ENCODE measurements around the gene DLG2.
A peak's percentile ranks its signal among the peaks of the same experiment; 100 is the strongest.

Gene DLG2

DNA sequence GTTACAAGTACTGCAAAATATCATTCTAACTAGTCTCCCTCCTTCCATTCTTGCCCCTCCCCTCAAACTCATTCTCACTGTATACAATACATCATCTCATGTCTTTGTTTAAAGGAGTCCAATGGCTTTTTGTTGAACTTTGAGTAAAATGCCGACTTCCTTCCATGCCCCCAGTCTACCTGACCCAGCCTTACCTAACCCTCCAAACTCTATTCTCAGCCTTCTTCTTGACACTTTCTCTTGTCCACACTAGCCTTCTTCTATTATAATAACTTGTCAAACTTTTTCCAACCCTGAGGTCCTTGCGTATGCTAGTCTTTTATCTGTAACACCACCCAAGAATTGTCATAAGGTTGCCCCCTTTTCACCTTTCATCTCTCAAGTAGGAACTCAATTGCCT lies 1329.6 kb downstream of the DLG2 start:
- no peak for DNase-seq

DNA sequence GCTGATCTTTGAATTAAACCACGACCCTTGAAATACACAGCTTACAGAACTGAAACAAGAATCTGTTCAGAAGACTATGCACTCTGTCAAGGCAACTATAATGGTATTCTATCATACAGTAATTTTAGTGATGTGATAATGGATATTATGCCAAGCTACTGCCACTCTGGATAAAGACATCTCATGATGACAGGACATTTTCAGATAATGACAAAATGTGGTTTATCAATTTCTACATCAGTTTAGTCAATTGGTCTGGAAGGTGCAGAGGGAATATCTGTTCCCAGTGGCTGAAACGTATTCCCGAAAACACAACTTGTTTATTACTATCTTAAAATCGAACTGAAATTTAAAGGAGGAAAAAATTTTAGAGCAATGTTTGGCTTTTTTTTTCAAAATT lies 1331.3 kb downstream of the DLG2 start:
- no peak for DNase-seq

DNA sequence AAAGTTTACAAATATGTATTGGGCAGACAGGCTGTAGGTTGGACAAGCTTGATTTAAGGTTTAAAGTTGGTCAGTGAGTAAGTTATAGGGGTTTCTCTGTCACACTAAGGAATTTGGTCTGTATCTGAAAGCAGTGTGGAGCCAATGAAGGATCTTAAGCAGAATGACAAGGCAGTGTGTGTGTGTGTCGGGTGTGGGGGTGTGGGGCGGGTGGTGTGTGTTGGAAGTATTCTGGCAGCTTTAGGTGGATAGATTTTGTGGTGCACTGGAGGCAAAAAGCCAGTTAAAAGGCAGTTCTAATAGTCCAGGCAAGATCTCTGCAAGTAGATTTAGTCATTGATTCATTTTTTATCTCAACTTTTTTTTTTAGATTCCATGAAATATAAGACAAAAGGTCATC lies 1334.2 kb downstream of the DLG2 start:
- no peak for DNase-seq

DNA sequence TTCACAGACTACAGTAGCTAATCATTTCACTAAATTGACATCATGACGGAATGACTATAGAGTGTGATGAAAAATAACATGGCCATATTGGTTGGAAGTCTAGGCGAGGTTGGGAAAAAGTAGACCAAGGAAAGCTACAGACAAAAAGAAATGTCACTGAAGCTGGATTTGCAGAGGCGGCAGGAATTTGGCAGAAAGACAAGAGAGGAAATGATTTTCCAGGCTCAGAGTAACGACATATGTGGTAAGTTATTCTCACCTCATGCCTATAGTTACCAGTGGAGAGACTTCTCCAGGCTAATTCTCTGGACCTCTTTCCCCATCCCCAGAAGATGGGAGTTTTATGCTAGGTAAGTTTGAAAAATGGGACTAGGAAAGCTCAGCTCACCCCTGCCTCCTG lies 1335.1 kb downstream of the DLG2 start:
- no peak for DNase-seq

DNA sequence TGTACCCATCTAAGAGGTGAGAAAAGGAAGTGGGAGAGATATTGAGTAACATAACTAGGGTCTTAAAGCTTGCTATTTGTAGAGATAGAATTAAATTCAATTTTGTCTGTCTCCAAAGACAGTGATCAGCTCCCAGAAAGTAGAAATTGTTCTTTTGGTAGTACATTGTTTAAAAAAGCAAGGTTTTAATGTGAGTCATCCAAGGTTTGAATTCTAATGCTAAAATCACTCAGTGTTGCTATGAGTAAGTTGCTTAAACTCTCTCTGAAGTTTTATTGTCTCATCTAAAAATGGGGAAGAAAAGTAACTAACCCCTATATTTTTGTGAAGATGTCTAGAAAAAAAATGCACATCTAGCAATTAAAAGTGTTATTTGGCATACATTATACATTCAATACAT lies 1336.5 kb downstream of the DLG2 start:
- DNase-seq, result no peak

DNA sequence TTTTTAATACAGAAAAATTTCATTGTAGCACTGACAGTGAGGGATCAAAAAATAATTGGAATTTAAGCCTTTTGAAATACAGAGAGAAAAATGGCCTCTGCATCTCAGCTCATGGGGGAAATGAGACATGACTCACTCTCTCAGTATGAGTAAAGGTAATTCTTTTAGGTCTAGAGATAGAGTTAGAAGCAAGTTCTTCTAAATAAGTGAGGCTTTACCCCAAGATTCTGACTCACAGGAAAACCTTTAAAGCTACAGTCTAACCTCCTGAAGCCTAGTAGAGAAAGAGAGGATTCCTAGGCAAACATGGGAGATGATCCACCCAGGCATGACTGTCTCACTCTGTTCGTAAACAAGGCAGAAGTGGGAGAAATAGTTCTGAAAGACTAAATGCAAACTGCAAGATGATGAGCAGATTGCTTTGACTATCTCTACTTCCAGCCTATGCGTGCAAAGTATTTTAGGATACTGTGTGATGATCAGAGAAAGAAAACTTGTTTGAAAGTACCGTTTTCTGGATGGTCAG lies 1337.7 kb downstream of the DLG2 start:
- DNase-seq, result no peak

DNA sequence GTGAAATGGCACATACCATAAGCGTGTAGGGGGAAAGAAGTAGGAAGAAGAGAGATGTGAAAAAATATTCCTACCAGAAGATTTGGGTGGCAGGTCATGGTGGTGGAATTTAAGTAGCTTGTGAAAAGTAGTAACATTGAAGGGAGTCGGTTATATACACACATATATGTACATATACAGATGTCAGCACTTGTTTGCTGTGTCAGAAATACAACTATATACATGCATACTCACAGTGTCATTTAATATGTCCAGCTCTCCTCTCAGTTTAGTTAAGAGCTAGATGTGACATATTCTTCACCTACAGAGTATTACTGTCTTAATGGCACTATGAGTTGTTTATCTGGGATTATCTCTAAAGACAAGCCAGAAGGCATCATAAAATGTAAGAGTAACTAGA lies 1353.6 kb downstream of the DLG2 start:
- DNase-seq, result no peak

DNA sequence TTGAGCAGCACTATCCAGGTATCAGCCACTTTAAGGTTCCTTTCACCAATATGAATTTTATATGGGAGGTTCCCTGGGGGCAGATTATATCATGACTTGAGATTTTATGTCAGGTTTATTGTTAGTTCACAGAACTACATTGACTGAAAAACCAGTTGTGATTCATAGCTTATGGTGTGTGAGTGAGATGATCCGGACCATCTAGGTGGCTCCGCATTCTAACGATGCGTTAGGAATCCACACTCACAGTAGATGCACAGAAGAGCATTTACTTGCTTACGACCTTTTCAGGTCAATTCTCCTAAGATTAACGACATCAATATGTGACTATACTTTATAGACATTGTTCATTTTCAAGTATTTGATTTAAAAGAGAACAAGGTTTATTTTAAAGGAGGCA lies 1356.7 kb downstream of the DLG2 start:
- no peak for DNase-seq

DNA sequence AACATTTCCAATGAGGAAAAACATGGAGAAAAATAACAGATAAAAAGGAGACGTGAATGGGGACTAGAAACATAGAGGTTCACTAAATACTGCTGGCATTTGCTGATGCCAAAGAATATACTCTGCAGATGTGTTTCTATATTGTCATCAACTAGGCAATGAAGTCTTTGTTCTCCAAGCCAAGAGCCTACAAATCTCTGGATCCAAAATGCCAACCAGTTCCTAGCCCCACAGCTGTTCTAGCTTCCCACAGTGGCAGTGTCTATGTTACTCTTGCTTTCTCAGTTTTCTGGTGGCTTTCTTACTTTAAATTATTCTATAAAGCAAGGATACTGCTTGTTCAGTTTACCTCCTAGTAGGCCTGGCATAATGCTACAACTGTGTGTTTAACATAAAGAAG lies 1363.1 kb downstream of the DLG2 start:
- DNase-seq, result no peak

DNA sequence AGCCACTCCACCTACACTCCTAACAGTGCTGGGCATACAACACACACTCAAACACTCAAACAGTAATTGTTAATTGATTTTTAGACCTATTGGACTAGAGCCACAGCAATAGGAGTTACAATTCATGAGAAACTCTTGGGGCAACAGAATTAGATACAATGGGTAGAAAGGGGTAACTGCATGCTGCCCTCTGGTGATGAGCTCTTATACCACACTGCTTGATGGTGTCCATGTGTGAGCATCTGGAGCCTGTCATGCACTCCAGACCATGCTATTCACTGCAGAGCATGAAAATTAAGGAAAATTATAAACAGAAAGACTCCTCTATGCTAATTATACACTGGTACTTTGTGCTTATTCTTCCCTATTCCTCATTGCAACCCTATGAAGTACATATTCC lies 1365.4 kb downstream of the DLG2 start:
- DNase-seq, result no peak

DNA sequence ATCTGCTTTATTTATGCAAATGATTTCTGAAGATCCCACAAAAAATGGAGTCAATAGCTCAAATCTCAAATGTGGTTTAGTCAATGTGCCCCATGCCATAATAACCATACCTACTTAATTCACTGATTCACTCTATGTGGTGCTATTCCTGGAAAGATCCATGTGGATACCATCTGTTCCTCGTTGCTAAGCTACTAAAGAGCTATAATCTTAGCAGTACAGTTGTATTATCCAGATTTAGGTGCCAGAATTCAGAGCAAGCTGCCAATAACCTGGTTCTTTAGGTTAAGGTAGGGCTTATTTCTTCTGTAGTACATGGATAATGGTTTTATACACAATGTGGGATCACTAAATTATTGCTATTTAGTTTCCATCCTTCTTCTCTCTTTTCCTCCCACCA lies 1366.3 kb downstream of the DLG2 start:
- DNase-seq, result no peak

DNA sequence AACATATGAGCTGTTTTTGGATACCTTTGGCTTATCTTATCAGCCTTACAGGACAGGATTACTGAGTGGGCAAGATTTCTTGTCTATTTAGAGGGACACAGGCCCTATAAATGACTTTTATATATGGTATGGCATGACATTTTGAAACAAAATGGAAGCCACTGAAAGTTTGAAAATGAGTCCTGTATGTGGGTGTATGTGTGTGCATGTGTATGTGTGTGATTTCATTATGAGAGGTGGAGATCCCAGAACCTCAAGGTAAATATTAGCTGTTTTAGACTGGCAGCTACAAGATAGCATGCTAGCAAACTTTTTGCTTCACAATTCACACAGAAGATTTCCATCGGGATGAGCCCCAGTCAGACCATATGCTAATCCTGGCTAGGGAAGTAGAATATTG lies 1370.5 kb downstream of the DLG2 start:
- no peak for DNase-seq

DNA sequence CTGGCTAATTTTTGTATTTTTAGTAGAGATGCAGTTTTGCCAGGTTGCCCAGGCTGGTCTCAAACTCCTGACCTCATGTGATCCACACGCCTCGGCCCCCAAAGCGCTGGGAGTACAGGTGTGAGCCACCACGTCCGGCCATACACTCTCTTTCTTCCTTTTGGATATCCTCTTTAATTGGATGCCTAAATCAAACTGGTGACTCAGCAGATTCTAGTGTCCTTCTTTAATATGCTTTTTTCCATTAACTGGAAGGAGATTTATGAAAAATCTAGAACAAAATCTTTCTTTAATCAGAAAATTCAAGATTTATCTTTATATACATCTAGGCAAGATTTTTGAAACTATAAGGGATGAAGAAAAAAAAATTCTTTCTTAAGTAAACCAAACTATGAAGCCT lies 1371.7 kb downstream of the DLG2 start:
- DNase-seq, result no peak

DNA sequence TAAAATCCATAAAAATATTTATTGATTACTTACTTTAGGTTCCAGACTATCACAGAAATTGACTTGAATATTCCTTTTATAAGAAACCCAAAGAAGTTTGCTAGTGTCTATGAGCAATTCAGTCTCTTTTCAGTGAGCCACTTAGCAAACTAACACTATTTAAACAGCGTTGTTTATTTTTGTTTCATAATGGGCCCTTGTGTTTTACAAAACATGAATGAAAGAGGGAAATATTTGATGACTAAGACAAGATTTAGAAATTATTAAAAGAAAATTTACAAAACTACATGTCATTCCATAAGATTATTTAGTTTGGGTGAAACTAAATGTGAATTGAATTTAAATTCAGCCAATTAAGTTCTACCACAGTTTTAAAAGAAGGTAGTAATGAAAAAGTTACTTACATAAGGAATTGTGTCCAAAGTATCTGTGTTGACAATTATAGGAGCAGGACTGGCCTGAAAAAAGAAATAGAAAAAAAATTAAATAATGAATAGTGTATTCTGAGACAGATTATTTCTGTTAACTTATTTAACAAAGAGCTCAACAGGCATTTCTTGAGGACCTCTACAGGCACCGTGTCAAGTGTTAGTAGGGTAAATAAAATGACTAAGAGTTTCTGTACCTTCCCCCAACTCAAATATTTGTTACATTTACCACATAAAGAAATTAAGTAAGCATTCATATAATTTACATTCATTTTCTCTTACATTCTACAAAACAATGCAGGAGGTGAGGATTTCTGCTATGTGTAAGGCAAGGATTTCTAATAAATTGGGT lies 1376.1 kb downstream of the DLG2 start:
- no peak for DNase-seq

DNA sequence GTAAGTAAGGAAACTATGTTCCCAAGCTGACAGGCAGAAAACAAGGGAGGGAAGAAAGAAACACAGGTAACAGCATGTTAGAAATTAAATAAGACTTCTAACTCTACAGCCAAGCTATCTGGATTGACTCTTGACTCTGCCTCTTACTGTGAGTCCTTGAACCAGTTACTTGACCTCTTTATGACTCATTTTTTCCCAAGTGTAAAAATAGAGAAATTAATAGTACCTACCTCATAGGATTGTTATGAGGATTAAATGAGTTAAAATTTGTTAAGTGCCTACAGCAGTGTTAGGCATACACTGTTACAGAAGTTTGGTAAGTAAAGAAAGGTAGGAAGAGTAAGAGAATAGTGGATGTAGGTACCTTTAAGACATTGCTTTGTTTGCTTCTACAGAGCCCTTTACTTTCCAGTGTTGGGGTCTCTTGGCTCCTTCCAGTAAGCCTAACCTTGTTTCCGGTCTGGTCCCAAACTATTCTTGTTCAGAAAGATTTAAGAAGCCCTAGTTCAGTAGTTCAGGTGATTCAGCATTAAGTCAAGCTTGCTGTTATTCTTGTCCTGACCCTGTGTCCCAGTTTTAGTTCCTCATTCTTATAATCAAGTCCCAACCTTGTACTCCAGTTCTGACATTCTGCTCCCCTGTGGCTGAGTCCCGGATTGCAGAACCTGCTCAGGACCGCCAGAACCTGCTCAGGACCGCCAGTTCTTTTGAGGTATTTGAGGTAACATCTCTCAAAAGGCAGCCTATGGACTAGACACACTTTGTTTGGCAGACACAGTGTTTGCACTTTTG lies 1377.6 kb downstream of the DLG2 start:
- DNase-seq, result no peak

DNA sequence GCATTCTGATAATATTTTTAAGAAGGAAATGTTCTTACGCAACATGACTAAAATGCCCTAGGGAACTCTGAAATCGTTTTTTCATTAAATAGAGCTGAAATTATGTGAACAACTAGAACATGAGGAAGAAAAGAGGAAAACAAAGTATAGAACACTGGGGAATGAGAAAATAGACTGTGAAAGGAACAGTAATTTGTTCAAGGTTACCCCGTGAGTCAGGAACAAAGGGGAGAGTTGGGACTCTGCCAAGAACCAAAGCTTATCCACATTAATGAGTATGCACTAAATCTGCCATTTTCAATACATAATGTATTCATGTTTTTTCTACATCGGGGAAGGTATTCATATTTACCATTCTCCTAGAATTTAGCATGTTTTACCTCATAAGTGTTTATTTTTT lies 1379.2 kb downstream of the DLG2 start:
- DNase-seq, result peak; percentile 66

DNA sequence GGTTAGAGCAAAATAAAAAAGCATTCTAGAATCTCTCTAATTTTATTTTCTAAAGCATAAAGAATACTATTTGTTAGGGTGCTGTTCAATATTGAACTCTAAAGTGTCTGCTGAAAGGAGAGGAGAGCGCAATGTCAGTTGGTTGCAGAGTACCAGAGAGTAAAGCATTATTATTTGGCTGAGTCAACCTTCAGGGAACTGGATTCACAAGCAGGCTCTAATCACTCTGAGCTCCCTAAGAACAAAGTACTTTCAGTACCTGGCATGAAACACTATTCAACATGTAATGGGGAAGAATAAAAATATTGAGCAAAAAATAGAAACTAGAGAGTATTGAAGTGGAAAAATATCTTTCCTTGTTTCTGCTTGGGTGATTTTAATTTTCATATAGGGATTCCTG lies 1380.0 kb downstream of the DLG2 start:
- DNase-seq, result no peak

DNA sequence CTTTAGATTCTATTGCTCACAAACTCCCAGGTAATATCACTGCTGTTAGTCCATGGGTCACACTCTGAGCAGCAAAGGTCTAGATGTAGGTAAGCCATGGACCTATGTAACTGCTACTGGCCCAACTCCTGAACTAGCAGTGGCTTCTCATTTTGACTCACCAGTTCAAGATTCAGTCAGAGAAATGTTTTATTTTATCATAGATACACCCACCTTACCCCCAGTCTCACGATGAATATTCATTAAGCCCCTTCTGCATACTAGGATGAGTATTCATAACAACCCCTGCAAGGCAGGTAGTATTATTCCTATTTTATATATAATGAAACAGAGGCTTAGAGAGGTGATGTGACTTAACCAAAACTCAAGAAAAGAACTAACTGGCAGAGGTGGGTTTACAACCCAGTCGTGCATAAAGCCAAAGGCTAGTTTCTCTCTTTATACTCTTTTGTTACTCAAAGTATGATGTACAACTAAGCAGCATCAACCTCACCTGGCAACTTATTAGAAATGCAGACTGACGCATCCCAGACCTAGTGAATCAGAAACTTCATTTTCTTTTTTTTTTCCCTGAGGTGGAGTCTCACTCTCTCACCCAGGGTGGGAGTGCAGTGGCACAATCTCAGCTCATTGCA lies 1383.4 kb downstream of the DLG2 start:
- no peak for DNase-seq

DNA sequence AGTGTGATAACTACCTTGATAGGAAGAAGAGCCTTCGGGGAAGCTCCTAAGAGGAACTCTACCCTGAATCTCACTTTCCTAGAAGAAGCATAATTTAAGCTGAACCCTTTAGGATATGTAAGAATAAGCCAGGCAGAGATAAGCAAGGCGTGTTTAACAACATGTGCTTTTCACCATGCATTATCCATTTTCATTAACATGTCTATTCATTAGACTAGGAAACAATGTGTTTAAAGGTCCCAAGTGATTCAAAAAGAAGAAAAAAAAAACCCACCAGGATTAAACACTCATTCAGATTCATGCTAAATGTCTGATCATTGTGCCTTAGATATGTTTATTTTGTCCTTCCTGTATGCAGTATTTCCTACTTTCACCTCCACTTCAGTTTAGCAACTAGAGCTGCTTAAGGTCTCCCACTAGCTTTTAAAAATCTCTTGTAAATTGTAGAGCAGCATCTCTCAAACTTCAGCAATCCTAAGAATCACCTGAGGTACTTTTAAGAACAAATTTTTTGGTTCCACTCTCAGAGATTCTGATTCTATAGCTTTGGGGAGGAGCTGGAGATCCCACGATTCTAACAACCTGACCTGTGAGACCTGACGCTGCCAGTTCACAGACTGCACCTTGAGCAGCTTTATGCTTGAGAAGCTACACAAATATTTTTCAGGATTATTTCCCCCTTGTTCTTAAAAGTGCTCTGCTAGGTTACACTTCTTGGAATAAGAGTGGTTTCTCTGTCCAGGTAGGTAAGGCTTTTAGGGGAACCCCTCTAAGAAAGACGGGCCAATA lies 1385.6 kb downstream of the DLG2 start:
- no peak for DNase-seq

DNA sequence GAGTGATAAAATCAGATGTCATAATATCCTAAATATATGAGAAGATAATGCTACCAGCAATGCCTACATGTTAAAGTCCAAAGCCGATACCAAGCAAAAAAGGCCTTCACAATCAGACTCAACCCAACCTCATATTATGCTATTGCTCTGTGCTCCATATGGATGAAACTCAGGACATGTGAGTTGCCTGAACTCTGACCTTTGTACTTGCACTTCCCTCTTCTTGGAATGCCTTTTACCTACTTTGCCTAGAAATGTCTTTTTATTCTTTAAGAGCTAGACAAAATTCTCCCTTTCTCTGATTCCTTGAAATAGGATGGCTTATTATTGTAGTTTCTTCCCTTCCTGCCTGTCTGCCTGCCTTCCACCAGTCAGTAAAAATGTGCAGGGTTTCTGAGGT lies 1386.3 kb downstream of the DLG2 start:
- DNase-seq, result no peak

DNA sequence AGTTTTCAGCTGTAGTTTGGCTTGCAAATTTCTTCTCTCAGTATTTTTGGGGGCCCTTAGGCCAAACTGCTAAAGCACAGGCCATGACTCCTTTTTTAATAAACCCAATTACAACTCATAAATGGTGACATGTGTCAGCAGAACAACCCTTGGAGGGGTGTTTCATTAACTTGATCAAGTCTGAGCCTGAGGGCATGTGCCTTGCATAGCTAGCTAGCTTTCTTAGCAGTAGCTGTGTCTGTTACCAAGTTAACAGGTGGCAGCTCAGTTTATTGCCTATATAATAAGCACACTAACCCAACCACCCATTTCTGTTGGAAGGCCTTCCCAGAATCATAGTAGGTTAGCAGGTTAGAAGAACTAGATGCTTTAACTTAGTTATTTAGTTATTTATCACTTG lies 1390.7 kb downstream of the DLG2 start:
- DNase-seq, result peak; percentile 25

DNA sequence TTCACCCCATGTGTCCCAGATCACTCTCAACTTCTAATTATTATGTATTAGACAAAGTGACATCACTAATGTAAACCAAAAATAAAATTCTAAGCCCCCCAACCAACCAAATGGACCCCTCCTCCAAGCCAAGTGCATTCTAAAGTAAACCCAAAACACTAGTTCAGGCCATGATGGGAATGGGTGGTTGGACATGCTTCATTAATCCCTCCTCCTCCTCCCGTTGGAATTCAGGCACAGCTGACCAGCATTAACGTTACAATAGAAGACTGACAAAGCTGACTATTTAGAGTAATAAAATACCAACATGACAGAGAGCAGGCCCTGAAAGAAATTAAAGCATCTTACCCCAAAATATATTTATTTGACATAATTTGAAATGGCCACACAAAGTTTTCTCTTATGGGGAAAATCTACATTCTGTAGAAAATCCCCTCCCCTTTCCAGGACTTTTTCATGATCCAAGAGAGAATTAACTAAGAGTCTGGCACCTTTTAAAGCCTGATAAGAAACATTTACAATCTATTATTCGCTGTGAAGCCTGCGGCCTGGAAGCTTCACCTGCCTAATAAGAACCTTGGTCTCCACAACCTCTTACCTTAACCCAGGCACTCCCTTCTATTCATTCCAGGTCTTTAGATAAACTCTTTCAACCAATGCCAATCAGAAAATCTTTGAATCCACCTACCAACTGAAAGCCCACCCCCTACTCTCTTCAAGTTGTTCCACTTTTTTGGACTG lies 1392.5 kb downstream of the DLG2 start:
- DNase-seq, result no peak
